ENCODE data around the gene ST6GALNAC6.

Gene ST6GALNAC6

DNA sequence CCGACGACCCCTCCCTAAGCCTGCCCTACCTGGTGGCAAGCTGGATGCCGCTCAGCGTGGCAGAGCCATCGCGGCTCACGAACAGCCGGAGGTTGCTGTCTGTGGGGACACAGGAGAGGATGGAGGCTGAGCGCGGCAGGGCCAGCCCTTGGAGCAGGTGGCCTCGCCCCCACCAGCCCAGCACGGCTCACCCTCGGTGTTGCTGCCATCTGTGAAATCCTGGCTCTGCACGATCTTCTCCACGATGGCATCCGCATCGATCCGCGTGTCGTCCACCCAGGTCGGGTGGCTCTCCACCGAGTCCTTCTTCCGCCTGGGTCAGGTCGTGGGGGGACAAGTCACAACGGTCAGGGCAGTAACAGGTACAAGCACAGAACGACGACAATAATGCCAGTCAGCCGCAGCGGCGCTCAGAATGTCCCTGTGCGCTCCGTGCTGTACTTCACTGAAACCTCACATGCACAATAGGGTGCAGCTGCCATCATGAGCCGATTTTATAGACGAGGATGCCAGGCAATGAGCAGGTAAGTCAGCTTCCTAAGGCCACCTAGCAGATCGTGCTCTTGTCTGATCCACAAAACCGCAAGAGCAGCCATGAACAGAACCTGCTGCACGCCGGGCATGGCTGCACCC lies 45.3 kb upstream of the ST6GALNAC6 start:
- no peak overlapping the region for H3K4me3 ChIP-seq (ENCODE audit: low read depth, low read length)
- TF ChIP-seq, protein P1, sequence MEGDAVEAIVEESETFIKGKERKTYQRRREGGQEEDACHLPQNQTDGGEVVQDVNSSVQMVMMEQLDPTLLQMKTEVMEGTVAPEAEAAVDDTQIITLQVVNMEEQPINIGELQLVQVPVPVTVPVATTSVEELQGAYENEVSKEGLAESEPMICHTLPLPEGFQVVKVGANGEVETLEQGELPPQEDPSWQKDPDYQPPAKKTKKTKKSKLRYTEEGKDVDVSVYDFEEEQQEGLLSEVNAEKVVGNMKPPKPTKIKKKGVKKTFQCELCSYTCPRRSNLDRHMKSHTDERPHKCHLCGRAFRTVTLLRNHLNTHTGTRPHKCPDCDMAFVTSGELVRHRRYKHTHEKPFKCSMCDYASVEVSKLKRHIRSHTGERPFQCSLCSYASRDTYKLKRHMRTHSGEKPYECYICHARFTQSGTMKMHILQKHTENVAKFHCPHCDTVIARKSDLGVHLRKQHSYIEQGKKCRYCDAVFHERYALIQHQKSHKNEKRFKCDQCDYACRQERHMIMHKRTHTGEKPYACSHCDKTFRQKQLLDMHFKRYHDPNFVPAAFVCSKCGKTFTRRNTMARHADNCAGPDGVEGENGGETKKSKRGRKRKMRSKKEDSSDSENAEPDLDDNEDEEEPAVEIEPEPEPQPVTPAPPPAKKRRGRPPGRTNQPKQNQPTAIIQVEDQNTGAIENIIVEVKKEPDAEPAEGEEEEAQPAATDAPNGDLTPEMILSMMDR (IDR thresholded peaks at IDR 0.05; ENCODE audit: low read depth, low read length) = no peak
- TF ChIP-seq MYC (IDR thresholded peaks at IDR 0.05; ENCODE audit: low read depth, low read length) (no peak), POLR2A (IDR thresholded peaks at IDR 0.05; ENCODE audit: extremely low read depth, insufficient read length) (no peak)
- TF ChIP-seq, protein P2, sequence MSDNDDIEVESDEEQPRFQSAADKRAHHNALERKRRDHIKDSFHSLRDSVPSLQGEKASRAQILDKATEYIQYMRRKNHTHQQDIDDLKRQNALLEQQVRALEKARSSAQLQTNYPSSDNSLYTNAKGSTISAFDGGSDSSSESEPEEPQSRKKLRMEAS (IDR thresholded peaks at IDR 0.05; ENCODE audit: low read depth, low read length) = no peak
- no peak for DNase-seq (ENCODE audit: low read depth)

DNA sequence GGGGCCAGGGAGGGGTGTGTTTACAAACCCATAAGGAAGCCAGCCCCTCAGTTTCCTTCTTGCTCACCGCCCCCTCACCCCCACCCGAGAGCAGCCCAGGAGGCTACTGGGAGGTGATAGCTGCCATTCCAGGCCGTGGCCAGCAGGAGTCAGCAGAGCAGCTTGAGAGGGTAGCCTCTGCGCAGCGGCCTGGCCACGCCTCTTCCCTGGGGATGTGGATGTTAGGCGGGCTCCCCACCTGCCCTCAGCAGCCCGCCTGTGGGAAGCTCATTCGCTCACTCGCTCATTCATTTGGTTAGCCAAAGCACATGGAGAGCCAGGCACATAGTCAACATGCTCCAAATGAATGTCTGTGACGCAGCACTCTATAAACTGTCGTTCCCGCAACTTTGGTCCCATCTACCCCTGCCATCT lies 44.3 kb upstream of the ST6GALNAC6 start:
- DNase-seq (ENCODE audit: low read depth) = peak; percentile 79
- TF ChIP-seq, protein P1 (IDR thresholded peaks at IDR 0.05; ENCODE audit: low read depth, low read length) = peak; percentile 84
- no peak for TF ChIP-seq POLR2A (IDR thresholded peaks at IDR 0.05; ENCODE audit: extremely low read depth, insufficient read length)
- TF ChIP-seq, protein P2 (IDR thresholded peaks at IDR 0.05; ENCODE audit: low read depth, low read length) = peak; percentile 32; the same call in 1 of the 2 replicates
- no peak overlapping the region for H3K4me3 ChIP-seq (ENCODE audit: low read depth, low read length)

DNA sequence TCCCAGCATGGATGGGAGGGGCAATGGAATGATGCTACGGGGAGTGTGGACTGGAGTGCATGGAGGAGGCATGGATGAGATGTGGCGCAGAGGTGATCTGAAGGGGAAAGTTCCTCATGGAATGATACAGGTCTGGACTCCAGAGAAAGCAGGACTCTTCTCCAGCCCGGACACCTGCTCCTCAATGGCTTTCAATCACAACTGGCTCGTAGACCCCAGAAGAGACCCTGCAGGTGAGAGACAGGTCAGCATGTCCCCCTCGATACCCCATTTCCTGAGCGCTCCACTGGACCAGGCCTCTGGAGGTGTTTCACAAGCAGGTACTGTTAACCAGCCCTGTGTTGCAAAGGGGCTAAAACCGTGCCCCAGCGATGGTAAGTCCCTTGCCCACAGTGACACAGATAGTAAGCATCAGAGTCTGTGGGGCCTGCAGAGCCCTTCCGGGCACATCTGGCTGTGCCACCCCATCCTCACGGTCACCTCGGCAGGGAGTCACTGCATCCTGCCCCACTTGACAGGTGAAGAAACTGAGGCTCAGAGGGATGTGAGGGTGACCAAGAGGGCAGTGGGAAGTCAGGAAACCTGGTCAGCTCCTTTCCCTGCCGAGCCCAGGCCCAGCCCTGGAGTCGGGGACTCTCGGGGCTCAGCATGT lies 43.7 kb upstream of the ST6GALNAC6 start:
- TF ChIP-seq, protein P1 (IDR thresholded peaks at IDR 0.05; ENCODE audit: low read depth, low read length) = no peak
- no peak for TF ChIP-seq MYC (IDR thresholded peaks at IDR 0.05; ENCODE audit: low read depth, low read length)
- TF ChIP-seq, protein P2 (IDR thresholded peaks at IDR 0.05; ENCODE audit: low read depth, low read length) = no peak
- H3K4me3 ChIP-seq (ENCODE audit: low read depth, low read length) = no peak overlapping the region
- DNase-seq (ENCODE audit: low read depth) = no peak

DNA sequence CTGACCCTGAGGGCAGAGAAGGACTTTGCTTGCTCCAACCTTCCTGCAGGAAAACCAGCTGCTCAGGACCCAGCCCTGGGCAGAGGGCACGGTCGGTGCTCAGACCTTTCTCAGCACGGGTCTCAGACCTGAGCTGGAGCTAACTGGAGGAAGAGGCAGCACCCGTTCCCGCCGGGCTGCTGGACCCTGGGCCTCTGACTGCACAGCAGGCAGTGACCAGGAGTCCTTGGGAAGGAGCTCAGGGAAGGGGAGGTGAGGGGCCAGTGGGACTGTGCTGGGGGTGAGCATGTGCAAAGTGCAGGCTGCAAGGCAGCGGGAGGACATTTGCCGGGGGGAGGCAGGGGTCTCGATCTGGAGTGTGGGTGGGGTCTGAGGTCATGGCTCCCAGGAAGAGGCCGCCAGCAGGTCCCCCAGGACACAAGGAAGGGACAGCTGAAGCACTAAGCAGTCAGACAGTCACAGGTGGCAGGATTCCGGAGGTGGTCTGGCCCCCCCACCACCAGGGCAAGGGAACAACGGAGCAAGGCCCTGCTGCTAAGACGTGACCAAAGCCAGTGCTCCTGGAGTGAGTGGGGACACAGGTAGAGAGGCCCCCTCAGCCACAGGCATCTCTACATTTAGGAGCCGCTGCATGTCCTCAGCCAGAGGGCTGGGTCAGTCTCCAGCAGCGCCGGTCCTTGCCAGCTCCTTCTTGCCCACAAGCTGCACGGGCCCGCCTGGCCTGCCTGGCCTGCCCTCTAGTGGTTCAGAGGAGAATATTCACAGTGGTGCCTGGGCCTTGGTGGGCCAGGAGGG lies 43.0 kb upstream of the ST6GALNAC6 start:
- no peak overlapping the region for H3K4me3 ChIP-seq (ENCODE audit: low read depth, low read length)
- TF ChIP-seq, protein P1 (IDR thresholded peaks at IDR 0.05; ENCODE audit: low read depth, low read length) = peak; percentile 68
- TF ChIP-seq, protein P2 (IDR thresholded peaks at IDR 0.05; ENCODE audit: low read depth, low read length) = no peak
- peak; percentile 68 for DNase-seq (ENCODE audit: low read depth)

DNA sequence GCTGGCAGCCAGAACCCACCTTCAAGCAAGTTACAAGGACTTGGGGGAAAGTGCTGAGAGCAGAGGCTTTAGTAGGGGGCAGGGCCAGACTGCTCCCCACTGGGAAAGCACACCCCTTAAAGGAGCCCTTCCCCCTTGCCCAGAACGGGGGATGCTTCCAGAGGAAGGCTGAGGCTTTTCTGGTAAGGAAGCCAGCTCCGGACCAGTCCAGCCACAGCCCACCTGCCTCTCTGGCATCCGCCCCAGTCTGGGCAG lies 42.5 kb upstream of the ST6GALNAC6 start:
- no peak for DNase-seq (ENCODE audit: low read depth)
- H3K4me3 ChIP-seq (ENCODE audit: low read depth, low read length) = no peak overlapping the region
- TF ChIP-seq MYC (IDR thresholded peaks at IDR 0.05; ENCODE audit: low read depth, low read length) (no peak), POLR2A (IDR thresholded peaks at IDR 0.05; ENCODE audit: extremely low read depth, insufficient read length) (no peak)
- TF ChIP-seq, protein P2 (IDR thresholded peaks at IDR 0.05; ENCODE audit: low read depth, low read length) = no peak
- TF ChIP-seq, protein P1 (IDR thresholded peaks at IDR 0.05; ENCODE audit: low read depth, low read length) = no peak
